ENCODE measurements around the gene YIPF2. TPM values are rescaled to one million over a fixed set of nuclear protein-coding genes. Genes with fewer than 3 reads are reported as not detected.

YIPF2 gene
- total RNA-seq, 1 experiment from 2014 or later: 78.1 TPM

DNA sequence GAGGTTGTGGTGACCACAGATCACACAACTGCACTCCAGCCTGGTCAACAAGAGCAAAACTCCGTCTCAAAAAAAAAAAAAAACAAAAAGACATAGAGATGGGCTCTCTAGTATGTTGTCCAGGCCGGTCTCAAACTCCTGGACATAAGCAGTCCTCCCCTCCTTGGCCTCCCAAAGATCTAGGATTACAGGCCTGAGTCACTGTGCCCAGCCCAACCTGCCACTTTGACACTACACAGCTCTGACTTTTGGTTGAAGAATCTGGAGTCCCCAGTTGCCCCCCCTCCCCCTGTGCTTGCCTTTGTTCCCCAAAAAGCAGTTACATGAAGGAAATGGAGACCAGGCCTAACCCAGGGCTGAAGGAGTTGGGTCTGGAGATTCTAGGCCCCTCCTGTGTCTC lies 44.2 kb downstream of the YIPF2 start:
- H3K27me3 Mint-ChIP-seq (ENCODE audit: insufficient read depth, unreplicated experiment): no peaks in the 10 kb centered on the region
- no peak overlapping the region for H3K4me3 ChIP-seq (ENCODE audit: low read depth, low read length)
- no peak for DNase-seq
- peaks cover 8% of the 10 kb centered on the region for H3K4me1 Mint-ChIP-seq (ENCODE audit: low read depth, unreplicated experiment)
- no peaks in the 10 kb centered on the region for H3K9me3 ChIP-seq
- no peaks in the 10 kb centered on the region for H3K9me3 Mint-ChIP-seq (ENCODE audit: unreplicated experiment)
- H3K36me3 Mint-ChIP-seq (ENCODE audit: insufficient read depth, unreplicated experiment): peaks cover 15% of the 10 kb centered on the region
- intact Hi-C loops (cut with micrococcal nuclease; ENCODE audit: unreplicated experiment): no loop called here
- no peaks in the 10 kb centered on the region for H3K27me3 ChIP-seq (replicated peaks; ENCODE audit: control insufficient read depth, insufficient read depth, low read length)
- BruUV-seq (replicated peaks): no TSS peak
- no peak overlapping the region for H3K4me3 Mint-ChIP-seq (ENCODE audit: unreplicated experiment)
- ChIA-PET CTCF (no interaction called here), POLR2A (no interaction called here)
- TF ChIP-seq, protein P1, sequence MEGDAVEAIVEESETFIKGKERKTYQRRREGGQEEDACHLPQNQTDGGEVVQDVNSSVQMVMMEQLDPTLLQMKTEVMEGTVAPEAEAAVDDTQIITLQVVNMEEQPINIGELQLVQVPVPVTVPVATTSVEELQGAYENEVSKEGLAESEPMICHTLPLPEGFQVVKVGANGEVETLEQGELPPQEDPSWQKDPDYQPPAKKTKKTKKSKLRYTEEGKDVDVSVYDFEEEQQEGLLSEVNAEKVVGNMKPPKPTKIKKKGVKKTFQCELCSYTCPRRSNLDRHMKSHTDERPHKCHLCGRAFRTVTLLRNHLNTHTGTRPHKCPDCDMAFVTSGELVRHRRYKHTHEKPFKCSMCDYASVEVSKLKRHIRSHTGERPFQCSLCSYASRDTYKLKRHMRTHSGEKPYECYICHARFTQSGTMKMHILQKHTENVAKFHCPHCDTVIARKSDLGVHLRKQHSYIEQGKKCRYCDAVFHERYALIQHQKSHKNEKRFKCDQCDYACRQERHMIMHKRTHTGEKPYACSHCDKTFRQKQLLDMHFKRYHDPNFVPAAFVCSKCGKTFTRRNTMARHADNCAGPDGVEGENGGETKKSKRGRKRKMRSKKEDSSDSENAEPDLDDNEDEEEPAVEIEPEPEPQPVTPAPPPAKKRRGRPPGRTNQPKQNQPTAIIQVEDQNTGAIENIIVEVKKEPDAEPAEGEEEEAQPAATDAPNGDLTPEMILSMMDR (IDR thresholded peaks at IDR 0.05; ENCODE audit: insufficient read depth in 1 of 2, low read depth in 1 of 2, low read length in 1 of 2, severe bottlenecking in 1 of 2, unreplicated experiment in 1 of 2): no peak
- no peaks in the 10 kb centered on the region; the same call in 1 of the 2 replicates for H3K36me3 ChIP-seq (ENCODE audit: control insufficient read depth, insufficient read depth, low read length)
- peaks cover 13% of the 10 kb centered on the region for H3K4me1 ChIP-seq
- H3K27ac Mint-ChIP-seq (ENCODE audit: unreplicated experiment): no peak overlapping the region

- no peaks in the 10 kb centered on the region for H3K9me3 ChIP-seq
- CTCF ChIA-PET: interaction anchor here (0.7 kb wide), 1 partner anchor 1400 kb away, joined by 8 read pairs; no protein-coding TSS in a partner anchor
- peaks cover 13% of the 10 kb centered on the region for H3K4me1 Mint-ChIP-seq (ENCODE audit: low read depth, unreplicated experiment)
- BruUV-seq (replicated peaks): no TSS peak
- no peaks in the 10 kb centered on the region for H3K9me3 Mint-ChIP-seq (ENCODE audit: unreplicated experiment)
- H3K4me3 ChIP-seq (ENCODE audit: low read depth, low read length): no peak overlapping the region
- POLR2A ChIA-PET: interaction anchor here (0.5 kb wide), 1 partner anchor 10 kb away, joined by 3 read pairs; no protein-coding TSS in a partner anchor
- no peaks in the 10 kb centered on the region for H3K27me3 ChIP-seq (replicated peaks; ENCODE audit: control insufficient read depth, insufficient read depth, low read length)
- H3K36me3 ChIP-seq (ENCODE audit: control insufficient read depth, insufficient read depth, low read length): peaks cover 1% of the 10 kb centered on the region; the same call in 1 of the 2 replicates
- H3K36me3 Mint-ChIP-seq (ENCODE audit: insufficient read depth, unreplicated experiment): peaks cover 13% of the 10 kb centered on the region
- H3K27me3 Mint-ChIP-seq (ENCODE audit: insufficient read depth, unreplicated experiment): no peaks in the 10 kb centered on the region
- TF ChIP-seq, protein P1 (IDR thresholded peaks at IDR 0.05; ENCODE audit: insufficient read depth in 1 of 2, low read depth in 1 of 2, low read length in 1 of 2, severe bottlenecking in 1 of 2, unreplicated experiment in 1 of 2): no peak
- H3K4me3 Mint-ChIP-seq (ENCODE audit: unreplicated experiment): no peak overlapping the region
- DNase-seq: no peak
- H3K4me1 ChIP-seq: peaks cover 20% of the 10 kb centered on the region
- intact Hi-C loops (cut with micrococcal nuclease; ENCODE audit: unreplicated experiment): no loop called here
- no peak overlapping the region for H3K27ac Mint-ChIP-seq (ENCODE audit: unreplicated experiment)
Measured at GRCh38 chr19:10882108-10882457, 46.4 kb downstream of the YIPF2 start.

- Mint-ChIP-seq H3K27ac (ENCODE audit: unreplicated experiment) (peak overlapping the region; percentile 61), H3K36me3 (ENCODE audit: insufficient read depth, unreplicated experiment) (peaks cover 13% of the 10 kb centered on the region), H3K27me3 (ENCODE audit: insufficient read depth, unreplicated experiment) (no peaks in the 10 kb centered on the region), H3K4me3 (ENCODE audit: unreplicated experiment) (no peak overlapping the region), H3K9me3 (ENCODE audit: unreplicated experiment) (no peaks in the 10 kb centered on the region), H3K4me1 (ENCODE audit: low read depth, unreplicated experiment) (peaks cover 13% of the 10 kb centered on the region)
- ChIA-PET CTCF (interaction anchor here (0.7 kb wide), 1 partner anchor 1399 kb away, joined by 8 read pairs; no protein-coding TSS in a partner anchor), POLR2A (interaction anchor here (0.5 kb wide), 1 partner anchor 10 kb away, joined by 3 read pairs; no protein-coding TSS in a partner anchor)
- no peak for DNase-seq
- Histone ChIP-seq H3K36me3 (ENCODE audit: control insufficient read depth, insufficient read depth, low read length) (peaks cover 1% of the 10 kb centered on the region; the same call in 1 of the 2 replicates), H3K4me1 (peaks cover 20% of the 10 kb centered on the region), H3K27me3 (replicated peaks; ENCODE audit: control insufficient read depth, insufficient read depth, low read length) (no peaks in the 10 kb centered on the region), H3K4me3 (ENCODE audit: low read depth, low read length) (no peak overlapping the region), H3K9me3 (no peaks in the 10 kb centered on the region)
- TF ChIP-seq, protein P1 (IDR thresholded peaks at IDR 0.05; ENCODE audit: insufficient read depth in 1 of 2, low read depth in 1 of 2, low read length in 1 of 2, severe bottlenecking in 1 of 2, unreplicated experiment in 1 of 2): no peak
- BruUV-seq (replicated peaks): no TSS peak
- intact Hi-C loops (cut with micrococcal nuclease; ENCODE audit: unreplicated experiment): no loop called here
Measured at GRCh38 chr19:10881403-10882107, 46.9 kb downstream of the YIPF2 start.
